Inferior parietal cortex (tissue), 1 donor: Measurements from ENCODE around the gene TMIE.

Source experiments
- DNase-seq: peaks from one replicate; pipeline ENCODE4 v3.0.0-alpha.2; 2016; ENCODE audit errors: extremely low spot score

Gene TMIE, protein sequence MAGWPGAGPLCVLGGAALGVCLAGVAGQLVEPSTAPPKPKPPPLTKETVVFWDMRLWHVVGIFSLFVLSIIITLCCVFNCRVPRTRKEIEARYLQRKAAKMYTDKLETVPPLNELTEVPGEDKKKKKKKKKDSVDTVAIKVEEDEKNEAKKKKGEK

DNA sequence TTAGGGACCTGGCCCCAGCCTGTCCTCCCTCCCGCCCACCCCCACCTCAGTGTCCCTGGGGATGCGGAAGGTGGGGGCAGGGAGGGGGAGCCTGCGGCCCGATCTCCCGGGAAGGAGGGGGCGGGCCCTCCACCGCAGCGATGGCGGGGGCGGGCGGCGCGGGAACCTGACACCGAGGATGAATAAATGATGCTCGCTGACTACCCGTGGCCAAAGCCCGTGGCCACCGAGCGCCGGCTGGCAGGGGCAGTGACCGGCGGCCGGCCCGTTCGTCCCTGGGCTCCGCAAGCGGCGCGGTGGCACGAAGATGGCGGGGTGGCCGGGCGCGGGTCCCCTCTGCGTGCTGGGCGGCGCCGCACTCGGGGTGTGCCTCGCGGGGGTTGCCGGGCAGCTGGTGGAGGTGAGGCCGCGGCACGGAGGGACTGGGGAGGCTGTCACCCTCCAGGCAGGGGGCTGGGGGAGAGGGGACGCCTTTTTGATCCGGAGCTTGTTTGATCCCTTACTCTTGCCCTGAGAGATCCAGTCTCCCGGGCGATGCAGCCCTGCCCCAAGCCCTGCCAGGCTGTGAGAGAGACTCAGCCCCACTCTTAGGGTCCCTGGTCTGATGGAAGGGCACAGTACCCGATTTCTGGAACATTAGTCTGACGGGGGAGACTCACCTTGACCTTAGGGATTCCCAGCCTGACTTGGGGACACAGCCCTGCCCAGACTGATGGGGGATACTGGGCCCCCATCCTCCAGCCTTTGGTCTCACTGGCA, at the start of gene TMIE:
Gene TMIE, plus strand, starts transcription at position 212 of the 759 bp plus-strand sequence. Its CDS starts 96 bp downstream, at position 308.
- DNase-seq = no peak

DNA sequence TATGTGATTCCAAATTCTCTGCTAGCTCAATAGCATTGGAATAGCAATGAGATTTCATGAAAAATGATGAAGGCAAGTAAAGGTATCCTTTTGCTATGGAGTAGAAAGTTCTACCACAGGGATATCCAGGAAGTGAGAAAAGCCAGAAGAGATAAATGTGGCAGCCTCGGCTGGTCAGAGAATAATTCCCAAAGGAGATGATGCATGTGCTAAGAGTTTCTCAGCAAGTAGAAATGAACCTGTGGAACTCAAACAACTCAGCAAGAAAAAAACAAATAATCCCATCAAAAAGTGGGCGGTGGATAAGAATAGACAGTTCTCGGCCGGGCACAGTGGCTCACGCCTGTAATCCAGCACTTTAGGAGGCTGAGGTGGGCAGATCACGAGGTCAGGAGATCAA, 45.9 kb upstream of the TMIE start:
- DNase-seq = no peak

- no peak for DNase-seq
These were observed 44.2 kb upstream of the TMIE start for GRCh38 chr3:46656778-46657556.

DNA sequence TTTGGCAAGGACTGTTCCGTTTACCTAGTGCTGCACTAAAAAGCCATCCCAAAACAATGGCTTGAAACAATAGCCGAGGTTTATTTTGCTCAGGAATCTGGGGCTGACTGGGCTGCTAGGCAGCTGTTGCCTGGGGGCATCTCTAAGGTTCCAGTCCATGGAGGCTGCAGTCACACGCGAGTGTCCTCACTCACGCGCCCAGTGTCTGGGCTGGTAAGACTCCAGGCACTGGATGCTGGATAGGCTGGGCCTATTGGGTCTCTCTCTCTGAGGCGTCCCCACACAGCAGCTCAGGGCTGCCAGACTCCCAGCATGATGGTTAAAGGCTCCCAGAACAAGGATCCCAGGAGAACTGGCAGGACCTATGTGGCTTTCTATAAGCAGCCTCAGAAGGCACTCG, 41.9 kb upstream of the TMIE start:
- no peak for DNase-seq

GRCh38 chr3:46660003-46660402, 41.2 kb upstream of the TMIE start:
- no peak for DNase-seq

DNA sequence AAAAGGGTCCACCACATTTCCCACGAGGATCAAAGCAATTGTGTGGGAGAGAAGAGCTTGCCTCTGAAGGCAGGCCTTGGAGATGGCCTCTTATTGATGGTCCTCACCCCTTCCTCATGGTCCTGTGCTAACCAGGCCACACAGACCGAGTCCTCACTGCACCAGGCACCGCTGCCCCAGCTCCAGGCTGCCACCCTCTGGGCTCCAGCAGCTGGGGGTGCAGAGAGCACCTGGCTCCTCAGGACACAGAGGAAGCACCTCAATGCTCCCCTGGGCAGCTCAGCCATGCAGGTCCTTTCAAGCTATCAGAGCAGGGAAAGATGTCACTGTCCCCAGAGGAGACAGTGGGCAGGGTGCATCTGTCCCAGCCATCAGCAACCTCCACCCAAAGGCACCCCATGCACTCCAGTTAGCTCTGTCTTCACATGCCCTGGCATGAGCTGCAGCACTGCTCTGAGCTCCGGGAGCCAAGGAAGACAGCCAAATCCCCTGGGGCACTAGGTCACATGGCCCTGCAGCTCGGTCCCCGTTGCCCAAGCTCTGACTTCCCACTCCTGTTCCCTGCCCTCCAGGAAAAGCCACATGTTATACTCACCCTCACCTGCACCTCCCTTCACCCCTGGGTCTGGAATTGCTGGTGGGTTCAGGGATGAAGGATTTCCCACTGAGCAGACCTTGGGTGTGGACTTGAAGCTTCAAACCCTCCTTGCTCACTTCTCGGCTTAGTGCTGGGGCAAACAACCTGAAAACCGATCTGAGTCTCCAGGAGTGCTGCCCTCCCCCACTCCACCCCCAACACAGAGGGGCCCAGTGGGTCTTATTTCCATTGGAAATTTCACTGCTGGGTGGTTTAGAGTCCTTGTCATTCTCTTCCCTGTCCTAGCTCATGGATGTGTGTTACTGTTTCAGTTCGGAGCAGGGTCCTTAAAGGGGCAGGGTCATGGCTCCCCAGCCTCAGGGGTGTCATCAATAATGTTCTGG, 40.4 kb upstream of the TMIE start:
- no peak for DNase-seq

GRCh38 chr3:46661776-46662766, 39.1 kb upstream of the TMIE start:
- no peak for DNase-seq

- DNase-seq = peak; percentile 72
These were observed 38.2 kb upstream of the TMIE start for GRCh38 chr3:46662771-46663551.

DNA sequence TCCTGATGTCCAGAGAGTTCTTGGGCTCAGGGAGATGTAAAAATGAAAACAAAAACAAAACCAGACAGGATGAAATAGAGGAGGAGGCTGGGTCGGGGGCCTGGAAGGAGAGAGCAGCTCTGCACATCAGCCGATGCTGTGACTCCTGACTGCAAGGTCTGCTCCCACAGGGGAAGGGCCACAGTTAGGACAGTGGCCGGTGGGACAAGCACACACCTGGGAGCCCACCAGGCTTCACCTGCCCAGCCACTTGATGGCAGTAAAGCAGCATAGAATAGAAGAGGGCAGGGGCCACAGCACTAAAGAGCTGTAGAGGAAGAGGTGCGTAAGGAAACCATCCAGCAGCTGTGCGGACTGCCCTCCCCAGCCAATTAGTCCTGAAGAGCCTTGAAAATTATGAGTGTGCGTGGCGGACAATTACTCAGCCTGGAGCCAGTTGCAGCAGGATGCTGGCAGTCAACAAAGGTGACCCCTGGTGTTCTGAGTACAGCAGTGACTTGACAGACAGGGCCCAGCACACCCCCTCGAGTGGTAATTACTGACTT, 37.5 kb upstream of the TMIE start:
- no peak for DNase-seq

GRCh38 chr3:46664188-46664970, 36.8 kb upstream of the TMIE start:
- DNase-seq = no peak

DNA sequence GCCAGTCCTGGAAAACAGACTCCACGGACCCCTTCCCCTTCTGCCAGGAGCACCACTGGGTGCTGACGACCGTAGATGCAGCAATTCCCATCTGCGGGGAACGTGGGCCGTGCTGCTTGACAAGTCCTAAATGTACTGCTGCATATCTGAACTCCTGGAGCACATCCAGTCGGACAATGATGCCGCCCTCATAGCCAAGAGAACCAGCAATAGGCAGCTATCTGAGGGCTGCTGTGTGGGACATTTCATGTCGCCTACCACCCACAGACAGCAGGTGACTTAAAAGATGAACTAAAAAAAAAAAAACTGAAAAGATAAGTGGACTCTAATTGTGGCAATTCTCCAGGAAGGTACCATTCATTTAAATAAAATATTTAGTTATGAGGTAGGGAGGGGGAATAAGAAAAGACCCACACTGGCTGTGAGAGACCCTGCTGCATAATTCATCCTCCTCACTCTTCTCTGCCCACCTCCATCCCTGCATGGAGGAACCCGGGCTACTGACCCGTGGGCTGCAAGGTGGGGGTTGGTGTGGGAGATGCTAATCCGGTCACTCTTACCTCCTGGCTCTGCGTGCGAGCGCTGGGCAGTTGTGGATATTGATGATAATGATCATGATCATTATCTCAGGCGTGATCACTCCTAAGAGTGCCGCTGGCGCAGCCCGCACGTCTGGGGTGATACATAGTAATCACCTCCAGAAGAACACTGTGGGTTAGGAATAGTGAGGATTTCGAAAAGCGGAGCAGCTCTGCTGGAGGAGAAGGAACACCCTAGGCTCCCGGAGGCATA, 36.0 kb upstream of the TMIE start:
- DNase-seq = peak; percentile 33

DNA sequence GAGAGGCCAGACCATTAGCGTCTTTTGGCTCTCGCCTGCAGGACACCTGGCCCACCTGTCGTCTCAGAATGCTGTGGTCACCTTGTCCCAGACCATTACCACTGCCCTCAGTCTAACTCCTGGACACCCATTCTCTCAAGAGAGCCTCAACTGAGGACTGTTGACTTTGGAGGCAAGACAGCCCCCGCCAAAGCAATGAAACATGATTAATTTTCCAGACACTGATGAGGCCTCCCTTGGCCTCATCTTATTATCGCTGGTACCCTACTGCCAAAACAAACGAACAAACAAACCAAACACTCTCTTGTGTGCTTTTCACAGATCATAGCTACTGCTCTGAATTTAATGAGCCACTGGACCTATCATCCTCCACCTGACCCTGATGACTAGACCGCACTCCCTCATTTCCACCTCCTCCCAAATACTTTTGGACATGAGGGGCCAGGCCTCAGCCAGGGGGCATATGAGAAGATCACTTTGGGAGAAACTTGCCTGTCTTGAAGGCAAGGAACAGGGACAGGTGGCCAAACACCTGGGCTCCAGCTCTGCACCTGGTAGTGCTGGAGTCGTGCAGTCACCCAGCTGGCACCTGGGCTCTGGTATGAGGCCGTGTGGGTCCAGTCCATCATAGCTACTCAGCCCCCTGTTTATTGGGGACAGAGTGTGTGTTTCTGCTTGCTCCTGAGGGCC, 35.3 kb upstream of the TMIE start:
- DNase-seq = no peak

GRCh38 chr3:46666453-46666845, 34.7 kb upstream of the TMIE start:
- DNase-seq = no peak

DNA sequence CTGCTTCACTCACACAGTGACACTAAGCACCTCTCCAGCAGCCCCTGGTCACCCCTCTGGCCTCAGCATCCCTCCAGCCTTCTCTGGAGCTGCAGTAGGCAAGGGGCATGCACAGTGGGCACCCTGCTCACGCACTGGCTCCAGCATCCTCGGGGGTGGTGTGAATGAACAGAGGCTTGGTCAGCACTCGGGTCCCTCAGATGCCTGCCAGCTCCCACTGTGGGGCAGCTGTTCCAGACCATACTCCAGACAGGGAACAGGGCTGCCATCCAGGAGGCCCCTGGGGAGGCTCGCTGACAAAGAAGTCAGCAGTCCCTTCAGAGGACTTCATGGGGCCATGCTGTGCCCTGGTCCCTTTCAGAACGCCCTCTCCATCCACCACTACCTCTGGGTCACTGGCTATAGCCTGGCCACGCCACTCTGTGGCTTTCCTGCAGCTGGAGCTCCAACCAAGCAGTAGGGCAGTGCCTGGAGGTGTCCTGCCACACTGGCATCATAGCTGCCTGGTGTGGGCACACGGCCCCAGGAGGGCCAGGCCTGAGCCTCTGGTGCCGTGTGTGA, 34.1 kb upstream of the TMIE start:
- no peak for DNase-seq

DNA sequence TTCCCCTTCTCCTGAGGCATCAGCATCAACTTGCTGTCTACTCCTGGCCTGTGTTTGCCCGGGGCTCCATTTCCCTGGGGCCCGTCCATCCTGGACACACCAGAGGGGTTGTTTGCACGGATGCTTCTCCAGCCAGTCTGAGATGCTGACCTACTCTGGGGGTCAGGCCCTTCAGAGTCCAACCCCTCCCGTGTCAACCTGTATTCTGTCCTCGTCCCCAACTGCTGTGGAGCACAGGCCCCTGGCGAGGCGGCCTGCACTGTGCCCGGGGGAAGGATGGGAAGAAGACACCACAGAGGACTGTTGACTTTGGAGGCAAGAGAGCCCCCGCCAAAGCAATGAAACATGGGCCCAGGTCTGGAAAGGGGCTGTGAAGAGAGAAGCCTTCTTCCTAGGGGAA, 33.5 kb upstream of the TMIE start:
- no peak for DNase-seq

GRCh38 chr3:46668116-46668515, 33.1 kb upstream of the TMIE start:
- DNase-seq = no peak

GRCh38 chr3:46668591-46668990, 32.6 kb upstream of the TMIE start:
- no peak for DNase-seq
